ENCODE results near the gene SERINC5.

Gene SERINC5

DNA sequence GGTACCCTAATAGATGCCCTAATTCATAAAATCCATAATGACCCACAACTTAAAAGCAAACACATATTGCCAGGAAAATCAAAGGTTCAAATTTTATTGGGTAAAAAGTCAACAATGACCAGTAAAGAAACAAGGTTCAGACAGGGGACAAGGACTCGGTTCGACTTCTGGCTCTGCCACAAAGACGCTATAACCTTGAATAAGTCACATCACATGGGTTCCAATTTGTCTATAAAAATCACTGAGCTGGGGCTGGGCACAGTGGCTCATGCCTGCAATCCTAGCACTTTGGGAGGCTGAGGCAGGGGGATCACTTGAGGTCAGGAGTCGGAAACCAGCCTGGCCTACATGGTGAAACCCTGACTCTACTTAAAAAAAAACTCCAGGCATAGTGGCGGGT, 80.5 kb downstream of the SERINC5 start:
- no CpG with 5 or more reads among the region's 5 CpGs for WGBS (ENCODE audit: extremely low coverage, insufficient coverage, low lambda C conversion rate)
- Histone ChIP-seq H2BK5ac (ENCODE audit: low read length) (no peak overlapping the region), H4K5ac (ENCODE audit: low read length) (no peak overlapping the region), H4K8ac (ENCODE audit: low read depth, low read length) (no peak overlapping the region), H3K4me2 (ENCODE audit: low read length) (no peak overlapping the region), H3K4ac (ENCODE audit: low read depth, low read length) (no peak overlapping the region), H3K27me3 (ENCODE audit: insufficient read depth, low read length, poor library complexity) (no peaks in the 10 kb centered on the region), H3K79me1 (ENCODE audit: low read length) (no peaks in the 10 kb centered on the region), H3K18ac (ENCODE audit: low read length) (no peak overlapping the region), H2BK15ac (replicated peaks; ENCODE audit: low read depth) (no peak overlapping the region), H3K4me3 (ENCODE audit: low read length) (no peak overlapping the region), H3K79me2 (ENCODE audit: control insufficient read depth, insufficient read depth, low read length) (no peaks in the 10 kb centered on the region), H2BK120ac (ENCODE audit: low read depth, low read length) (no peak overlapping the region), H3K23ac (ENCODE audit: low read length) (no peak overlapping the region), H3K56ac (ENCODE audit: low read length) (no peak overlapping the region), H3K36me3 (ENCODE audit: control insufficient read depth, insufficient read depth, low read length) (peaks cover 2% of the 10 kb centered on the region), H3K4me1 (ENCODE audit: control insufficient read depth, low read depth, low read length) (no peaks in the 10 kb centered on the region), H2AK5ac (ENCODE audit: low read length) (no peak overlapping the region), H3K27ac (ENCODE audit: low read depth, low read length) (no peak overlapping the region), H3K9ac (ENCODE audit: low read length) (no peak overlapping the region)
- DNase-seq = no peak

DNA sequence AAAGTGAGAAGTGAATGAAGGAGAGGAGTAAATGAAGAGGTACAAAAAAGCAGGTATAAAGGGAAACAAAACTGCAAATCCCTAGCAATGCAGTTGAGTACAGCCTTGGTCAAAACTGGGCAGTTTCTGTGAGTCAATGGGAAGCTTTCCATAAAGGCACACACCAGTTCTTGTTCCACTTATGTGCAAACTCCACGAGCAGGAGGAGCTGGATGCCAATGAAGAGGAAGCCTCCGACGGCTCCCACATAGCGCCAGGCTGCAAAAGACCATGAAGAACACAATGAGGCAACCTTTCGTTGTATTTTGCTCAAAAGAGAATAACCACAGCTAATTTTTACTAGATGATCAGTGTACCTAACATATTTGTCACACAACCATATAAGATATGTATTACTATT, 81.1 kb downstream of the SERINC5 start:
- Histone ChIP-seq H4K5ac (ENCODE audit: low read length) (no peak overlapping the region), H4K8ac (ENCODE audit: low read depth, low read length) (no peak overlapping the region), H2BK120ac (ENCODE audit: low read depth, low read length) (no peak overlapping the region), H3K4me1 (ENCODE audit: control insufficient read depth, low read depth, low read length) (no peaks in the 10 kb centered on the region), H2BK15ac (replicated peaks; ENCODE audit: low read depth) (no peak overlapping the region), H3K36me3 (ENCODE audit: control insufficient read depth, insufficient read depth, low read length) (peaks cover 2% of the 10 kb centered on the region), H3K27ac (ENCODE audit: low read depth, low read length) (no peak overlapping the region), H3K4ac (ENCODE audit: low read depth, low read length) (no peak overlapping the region), H3K4me2 (ENCODE audit: low read length) (no peak overlapping the region), H3K18ac (ENCODE audit: low read length) (no peak overlapping the region), H3K79me2 (ENCODE audit: control insufficient read depth, insufficient read depth, low read length) (no peaks in the 10 kb centered on the region), H3K23ac (ENCODE audit: low read length) (no peak overlapping the region), H2BK5ac (ENCODE audit: low read length) (no peak overlapping the region), H3K79me1 (ENCODE audit: low read length) (no peaks in the 10 kb centered on the region), H3K9ac (ENCODE audit: low read length) (no peak overlapping the region), H3K27me3 (ENCODE audit: insufficient read depth, low read length, poor library complexity) (no peaks in the 10 kb centered on the region), H3K4me3 (ENCODE audit: low read length) (no peak overlapping the region), H3K56ac (ENCODE audit: low read length) (no peak overlapping the region), H2AK5ac (ENCODE audit: low read length) (no peak overlapping the region)
- DNase-seq = no peak
- no CpG with 5 or more reads among the region's 5 CpGs for WGBS (ENCODE audit: extremely low coverage, insufficient coverage, low lambda C conversion rate)

DNA sequence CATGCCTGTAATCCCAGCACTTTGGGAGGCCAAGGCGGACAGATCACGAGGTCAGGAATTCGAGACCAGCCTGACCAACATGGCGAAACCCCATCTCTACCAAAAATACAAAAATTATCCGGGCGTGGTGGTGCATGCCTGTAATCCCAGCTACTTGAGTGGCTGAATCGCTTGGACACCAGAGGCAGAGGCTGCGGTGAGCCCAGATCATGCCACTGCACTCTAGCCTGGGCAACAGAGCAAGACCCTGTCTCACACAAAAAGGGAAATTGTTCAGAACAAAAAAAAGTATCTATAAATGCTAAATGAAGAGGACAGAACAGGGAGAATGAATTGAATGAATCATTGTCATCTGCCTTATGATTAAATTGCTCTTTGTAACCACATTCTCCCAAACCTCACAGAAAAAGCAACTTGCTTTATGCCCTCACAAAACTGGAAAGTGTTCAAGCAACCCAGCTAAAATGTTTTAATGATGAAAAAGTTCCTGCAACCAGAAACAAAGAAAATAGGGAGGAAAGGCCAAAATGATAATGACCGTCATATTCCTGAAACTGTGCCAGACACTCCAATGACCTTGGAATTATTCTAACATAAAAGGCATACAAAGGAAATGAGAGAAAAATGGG, 83.7 kb downstream of the SERINC5 start:
- Histone ChIP-seq H3K36me3 (ENCODE audit: control insufficient read depth, insufficient read depth, low read length) (peaks cover 4% of the 10 kb centered on the region), H3K27me3 (ENCODE audit: insufficient read depth, low read length, poor library complexity) (no peaks in the 10 kb centered on the region), H4K5ac (ENCODE audit: low read length) (no peak overlapping the region), H3K23ac (ENCODE audit: low read length) (no peak overlapping the region), H2BK5ac (ENCODE audit: low read length) (no peak overlapping the region), H2AK5ac (ENCODE audit: low read length) (no peak overlapping the region), H3K27ac (ENCODE audit: low read depth, low read length) (no peak overlapping the region), H4K8ac (ENCODE audit: low read depth, low read length) (no peak overlapping the region), H3K4me1 (ENCODE audit: control insufficient read depth, low read depth, low read length) (no peaks in the 10 kb centered on the region), H3K79me2 (ENCODE audit: control insufficient read depth, insufficient read depth, low read length) (no peaks in the 10 kb centered on the region), H2BK120ac (ENCODE audit: low read depth, low read length) (no peak overlapping the region), H3K79me1 (ENCODE audit: low read length) (no peaks in the 10 kb centered on the region), H3K4me3 (ENCODE audit: low read length) (no peak overlapping the region), H3K56ac (ENCODE audit: low read length) (no peak overlapping the region), H3K9ac (ENCODE audit: low read length) (no peak overlapping the region), H3K4ac (ENCODE audit: low read depth, low read length) (no peak overlapping the region), H2BK15ac (replicated peaks; ENCODE audit: low read depth) (no peak overlapping the region), H3K18ac (ENCODE audit: low read length) (no peak overlapping the region), H3K4me2 (ENCODE audit: low read length) (no peak overlapping the region)
- DNase-seq = no peak
- no CpG with 5 or more reads among the region's 9 CpGs for WGBS (ENCODE audit: extremely low coverage, insufficient coverage, low lambda C conversion rate)

GRCh38 chr5:80170117-80170535, 85.7 kb downstream of the SERINC5 start:
- Histone ChIP-seq H3K36me3 (ENCODE audit: control insufficient read depth, insufficient read depth, low read length) (peaks cover 4% of the 10 kb centered on the region), H3K23ac (ENCODE audit: low read length) (no peak overlapping the region), H3K56ac (ENCODE audit: low read length) (no peak overlapping the region), H2BK120ac (ENCODE audit: low read depth, low read length) (no peak overlapping the region), H2BK5ac (ENCODE audit: low read length) (no peak overlapping the region), H3K79me1 (ENCODE audit: low read length) (no peaks in the 10 kb centered on the region), H3K79me2 (ENCODE audit: control insufficient read depth, insufficient read depth, low read length) (no peaks in the 10 kb centered on the region), H3K27me3 (ENCODE audit: insufficient read depth, low read length, poor library complexity) (no peaks in the 10 kb centered on the region), H3K4me1 (ENCODE audit: control insufficient read depth, low read depth, low read length) (no peaks in the 10 kb centered on the region), H2AK5ac (ENCODE audit: low read length) (no peak overlapping the region), H4K5ac (ENCODE audit: low read length) (no peak overlapping the region), H3K4me2 (ENCODE audit: low read length) (no peak overlapping the region), H3K9ac (ENCODE audit: low read length) (no peak overlapping the region), H3K18ac (ENCODE audit: low read length) (no peak overlapping the region), H4K8ac (ENCODE audit: low read depth, low read length) (no peak overlapping the region), H2BK15ac (replicated peaks; ENCODE audit: low read depth) (no peak overlapping the region), H3K4ac (ENCODE audit: low read depth, low read length) (no peak overlapping the region), H3K27ac (ENCODE audit: low read depth, low read length) (peak overlapping the region; percentile 14), H3K4me3 (ENCODE audit: low read length) (no peak overlapping the region)
- DNase-seq = no peak
- no CpG with 5 or more reads among the region's 2 CpGs for WGBS (ENCODE audit: extremely low coverage, insufficient coverage, low lambda C conversion rate)

DNA sequence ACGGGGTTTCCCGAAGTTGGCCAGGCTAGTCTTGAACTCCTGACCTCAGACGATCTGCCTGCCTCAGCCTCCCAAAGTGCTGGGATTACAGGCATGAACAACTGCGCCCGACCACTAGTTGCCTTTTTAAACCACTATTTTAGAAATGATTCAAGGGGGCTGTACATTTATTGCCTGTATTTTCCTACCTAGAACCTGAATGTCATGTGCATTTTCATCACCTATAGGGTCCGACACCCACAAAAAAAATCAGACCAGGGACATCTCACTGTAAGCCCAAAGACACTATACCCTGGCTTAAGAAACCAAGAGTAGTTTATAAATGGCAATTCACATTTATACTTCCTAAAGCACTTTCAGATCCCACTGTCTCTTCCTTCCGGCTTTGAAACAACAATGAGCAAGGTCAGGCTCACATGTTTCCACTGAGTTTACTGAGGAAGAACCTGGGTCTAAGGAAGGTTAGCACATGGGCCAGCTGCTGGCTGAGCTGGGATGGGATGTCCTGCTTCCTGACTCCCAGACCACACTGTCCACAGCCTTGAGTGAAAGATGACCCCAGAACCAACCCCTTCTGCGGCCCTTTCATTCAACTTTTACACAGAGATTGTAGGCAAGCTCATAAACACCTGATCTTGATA, 87.3 kb downstream of the SERINC5 start:
- Histone ChIP-seq H3K79me1 (ENCODE audit: low read length) (no peaks in the 10 kb centered on the region), H3K18ac (ENCODE audit: low read length) (no peak overlapping the region), H4K5ac (ENCODE audit: low read length) (no peak overlapping the region), H3K4ac (ENCODE audit: low read depth, low read length) (no peak overlapping the region), H3K36me3 (ENCODE audit: control insufficient read depth, insufficient read depth, low read length) (peaks cover 2% of the 10 kb centered on the region), H3K27me3 (ENCODE audit: insufficient read depth, low read length, poor library complexity) (no peaks in the 10 kb centered on the region), H2BK120ac (ENCODE audit: low read depth, low read length) (no peak overlapping the region), H3K79me2 (ENCODE audit: control insufficient read depth, insufficient read depth, low read length) (no peaks in the 10 kb centered on the region), H2BK15ac (replicated peaks; ENCODE audit: low read depth) (no peak overlapping the region), H3K4me2 (ENCODE audit: low read length) (no peak overlapping the region), H3K27ac (ENCODE audit: low read depth, low read length) (no peak overlapping the region), H3K23ac (ENCODE audit: low read length) (no peak overlapping the region), H3K4me3 (ENCODE audit: low read length) (no peak overlapping the region), H3K56ac (ENCODE audit: low read length) (no peak overlapping the region), H3K4me1 (ENCODE audit: control insufficient read depth, low read depth, low read length) (no peaks in the 10 kb centered on the region), H2AK5ac (ENCODE audit: low read length) (no peak overlapping the region), H3K9ac (ENCODE audit: low read length) (no peak overlapping the region), H4K8ac (ENCODE audit: low read depth, low read length) (no peak overlapping the region), H2BK5ac (ENCODE audit: low read length) (no peak overlapping the region)
- no peak for DNase-seq
- WGBS (ENCODE audit: extremely low coverage, insufficient coverage, low lambda C conversion rate) = no CpG with 5 or more reads among the region's 8 CpGs

DNA sequence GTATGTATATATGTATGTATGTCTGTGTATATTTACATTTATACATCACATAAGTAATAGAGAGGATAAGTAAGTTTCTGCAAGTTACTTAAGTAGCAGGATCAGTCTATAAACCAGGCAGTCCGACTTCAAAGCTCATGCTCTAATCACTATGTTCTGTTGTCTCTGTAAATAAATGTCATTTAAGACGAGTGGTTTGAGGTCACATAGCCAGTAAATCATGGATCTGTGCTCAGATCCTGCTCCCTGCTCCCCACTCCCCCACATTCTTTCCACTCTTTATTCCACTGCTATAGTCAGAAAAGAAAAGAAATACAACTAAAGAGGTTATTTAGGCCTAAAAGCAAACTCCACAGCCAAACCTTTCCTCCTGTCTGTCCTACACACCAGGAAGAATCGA, 90.4 kb downstream of the SERINC5 start:
- Histone ChIP-seq H2BK5ac (ENCODE audit: low read length) (no peak overlapping the region), H2AK5ac (ENCODE audit: low read length) (no peak overlapping the region), H2BK15ac (replicated peaks; ENCODE audit: low read depth) (no peak overlapping the region), H3K79me1 (ENCODE audit: low read length) (no peaks in the 10 kb centered on the region), H3K4me1 (ENCODE audit: control insufficient read depth, low read depth, low read length) (no peaks in the 10 kb centered on the region), H3K23ac (ENCODE audit: low read length) (no peak overlapping the region), H4K8ac (ENCODE audit: low read depth, low read length) (no peak overlapping the region), H3K56ac (ENCODE audit: low read length) (no peak overlapping the region), H3K4me3 (ENCODE audit: low read length) (no peak overlapping the region), H3K27me3 (ENCODE audit: insufficient read depth, low read length, poor library complexity) (no peaks in the 10 kb centered on the region), H3K9ac (ENCODE audit: low read length) (no peak overlapping the region), H4K5ac (ENCODE audit: low read length) (no peak overlapping the region), H2BK120ac (ENCODE audit: low read depth, low read length) (no peak overlapping the region), H3K4ac (ENCODE audit: low read depth, low read length) (no peak overlapping the region), H3K27ac (ENCODE audit: low read depth, low read length) (no peak overlapping the region), H3K4me2 (ENCODE audit: low read length) (no peak overlapping the region), H3K18ac (ENCODE audit: low read length) (no peak overlapping the region), H3K36me3 (ENCODE audit: control insufficient read depth, insufficient read depth, low read length) (peaks cover 2% of the 10 kb centered on the region), H3K79me2 (ENCODE audit: control insufficient read depth, insufficient read depth, low read length) (no peaks in the 10 kb centered on the region)
- WGBS (ENCODE audit: extremely low coverage, insufficient coverage, low lambda C conversion rate) = no CpG with 5 or more reads among the region's 3 CpGs
- no peak for DNase-seq
